ENCODE results near the gene RFPL3.

The RFPL3 gene

GRCh38 chr22:32311551-32312071 lies 46.1 kb upstream of the RFPL3 start:
- Histone ChIP-seq H3K27ac (replicated peaks) (no peak overlapping the region), H3K27me3 (ENCODE audit: insufficient read depth, poor library complexity, severe bottlenecking) (no peaks in the 10 kb centered on the region), H3K4me3 (replicated peaks; ENCODE audit: insufficient read depth, low read length) (no peak overlapping the region)
- DNase-seq (ENCODE audit: low read depth in 1 of 2, low spot score in 1 of 2): no peak
- TF ChIP-seq SPI1 (IDR thresholded peaks at IDR 0.05; ENCODE audit: borderline replicate concordance, low read depth) (no peak), CTCF (IDR thresholded peaks at IDR 0.05; ENCODE audit: insufficient read depth, low read length) (no peak), POLR2AphosphoS5 (IDR thresholded peaks at IDR 0.05; ENCODE audit: low read depth) (no peak), GABPA (IDR thresholded peaks at IDR 0.05; ENCODE audit: low read depth) (no peak), REST (IDR thresholded peaks at IDR 0.05; ENCODE audit: insufficient replicate concordance, low read depth) (no peak)

GRCh38 chr22:32312748-32313147 lies 44.9 kb upstream of the RFPL3 start:
- no peak overlapping the region for H3K27ac ChIP-seq (replicated peaks)
- TF ChIP-seq POLR2AphosphoS5 (IDR thresholded peaks at IDR 0.05; ENCODE audit: low read depth): no peak
- TF ChIP-seq CTCF (IDR thresholded peaks at IDR 0.05; ENCODE audit: insufficient read depth, low read length): no peak
- TF ChIP-seq SPI1 (IDR thresholded peaks at IDR 0.05; ENCODE audit: borderline replicate concordance, low read depth): no peak
- TF ChIP-seq REST (IDR thresholded peaks at IDR 0.05; ENCODE audit: insufficient replicate concordance, low read depth): no peak
- TF ChIP-seq GABPA (IDR thresholded peaks at IDR 0.05; ENCODE audit: low read depth): no peak
- H3K4me3 ChIP-seq (replicated peaks; ENCODE audit: insufficient read depth, low read length): no peak overlapping the region
- no peaks in the 10 kb centered on the region for H3K27me3 ChIP-seq (ENCODE audit: insufficient read depth, poor library complexity, severe bottlenecking)
- no peak for DNase-seq (ENCODE audit: low read depth in 1 of 2, low spot score in 1 of 2)

- H3K27me3 ChIP-seq (ENCODE audit: insufficient read depth, poor library complexity, severe bottlenecking): no peaks in the 10 kb centered on the region
- H3K4me3 ChIP-seq (replicated peaks; ENCODE audit: insufficient read depth, low read length): no peak overlapping the region
- H3K27ac ChIP-seq (replicated peaks): no peak overlapping the region
- DNase-seq (ENCODE audit: low read depth in 1 of 2, low spot score in 1 of 2): no peak
- TF ChIP-seq CTCF (IDR thresholded peaks at IDR 0.05; ENCODE audit: insufficient read depth, low read length): no peak
- TF ChIP-seq REST (IDR thresholded peaks at IDR 0.05; ENCODE audit: insufficient replicate concordance, low read depth): no peak
- TF ChIP-seq SPI1 (IDR thresholded peaks at IDR 0.05; ENCODE audit: borderline replicate concordance, low read depth): no peak
- TF ChIP-seq GABPA (IDR thresholded peaks at IDR 0.05; ENCODE audit: low read depth): no peak
- TF ChIP-seq POLR2AphosphoS5 (IDR thresholded peaks at IDR 0.05; ENCODE audit: low read depth): no peak
Measured at GRCh38 chr22:32313532-32313931, 44.1 kb upstream of the RFPL3 start.
